HT1080 (cell line): ENCODE measurements around the gene NKRF. TPM values are rescaled to one million over a fixed set of nuclear protein-coding genes. Genes with fewer than 3 reads are reported as not detected.
A peak's percentile ranks its signal among the peaks of the same experiment; 100 is the strongest.
"Not testable (repeated sequence)": the region's sequence is repeated elsewhere in the genome, so short reads cannot be mapped to it uniquely, and the experiment has no call there.

Experiments
- DNase-seq: peaks from one replicate; pipeline ENCODE4 v3.0.0-alpha.2; 2015; ENCODE audit warnings: low read depth
- polyA plus RNA-seq, 2 experiments: library from polyadenylated mRNA; depleted of rRNA; stranded (reverse); fragments of >200 nt; gene quantifications; 2 replicates each; pipeline ENCODE4 v1.2.3, GENCODE V29; 2015
- total RNA-seq: library from RNA; depleted of rRNA; stranded (reverse); fragments of >200 nt; shearing (Covaris generic); gene quantifications from 2 replicates; pipeline ENCODE4 v1.2.3, GENCODE V29; 2014; rRNA removed

Gene NKRF
- total RNA-seq = 7.7 and 9.6 TPM in 2 replicates
- 10.5 and 13.2 TPM in 2 replicates for polyA plus RNA-seq (2015; cell fraction: cytosol; rRNA removed)
- 27.5 and 31.7 TPM in 2 replicates for polyA plus RNA-seq (2015; cell fraction: nucleus; rRNA removed)

DNA sequence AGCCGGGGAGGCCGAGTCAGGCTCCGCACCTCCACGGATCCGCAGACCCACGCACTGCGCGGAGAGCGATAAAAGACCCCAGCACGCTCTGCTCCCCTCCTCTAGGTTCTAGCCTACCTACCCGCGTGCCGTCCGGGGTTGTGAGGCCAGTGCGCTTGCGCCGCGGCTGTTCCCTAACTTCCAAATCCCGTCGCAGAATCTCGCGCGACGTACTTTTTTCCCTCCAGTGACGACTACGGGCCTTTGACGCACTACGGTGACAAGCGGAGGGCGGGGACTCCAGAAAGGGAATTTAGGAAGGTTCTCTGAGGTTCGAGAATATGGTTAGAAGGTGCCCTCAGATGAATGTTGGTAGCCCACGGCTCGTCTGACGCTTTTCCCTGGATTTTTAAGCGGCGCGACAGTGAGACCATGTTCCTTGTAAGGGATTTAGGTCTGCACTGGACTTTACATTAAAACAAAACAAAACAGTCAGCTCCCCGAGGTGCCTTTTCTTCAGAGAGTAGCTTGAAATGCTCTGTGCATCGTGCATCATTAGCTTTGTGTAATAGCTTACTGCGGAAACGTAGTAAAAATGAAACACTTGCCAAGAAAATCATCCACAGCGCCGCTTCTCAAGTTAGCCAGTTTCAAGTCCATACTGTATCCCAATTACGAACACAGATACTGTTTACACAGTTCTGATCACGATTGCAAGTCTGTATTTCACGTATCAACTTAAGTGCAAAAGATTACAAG, at the start of gene NKRF:
NKRF (minus strand) TSS at position 145 of the 738 bp plus-strand sequence.
- peak; percentile 81 for DNase-seq

DNA sequence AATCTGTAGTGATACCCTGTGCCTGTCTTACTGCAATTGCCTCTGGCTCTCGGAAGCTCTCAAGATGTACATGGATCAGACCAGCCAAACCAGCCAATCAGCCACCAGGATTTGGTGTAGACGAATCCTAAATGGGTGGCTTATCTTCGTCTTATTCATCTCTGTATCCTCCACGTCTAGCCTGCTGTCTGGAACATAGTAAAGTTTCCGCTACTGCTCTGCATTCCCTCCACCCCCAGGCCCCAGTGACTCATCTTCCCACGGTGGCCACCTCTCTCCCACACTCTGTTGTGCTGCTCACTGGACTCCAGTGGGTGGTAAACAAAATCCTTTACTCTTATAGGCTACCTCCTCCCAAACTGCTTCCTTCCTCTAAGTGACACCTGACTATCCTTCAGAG, 48.9 kb upstream of the NKRF start:
- peak; percentile 62 for DNase-seq

DNA sequence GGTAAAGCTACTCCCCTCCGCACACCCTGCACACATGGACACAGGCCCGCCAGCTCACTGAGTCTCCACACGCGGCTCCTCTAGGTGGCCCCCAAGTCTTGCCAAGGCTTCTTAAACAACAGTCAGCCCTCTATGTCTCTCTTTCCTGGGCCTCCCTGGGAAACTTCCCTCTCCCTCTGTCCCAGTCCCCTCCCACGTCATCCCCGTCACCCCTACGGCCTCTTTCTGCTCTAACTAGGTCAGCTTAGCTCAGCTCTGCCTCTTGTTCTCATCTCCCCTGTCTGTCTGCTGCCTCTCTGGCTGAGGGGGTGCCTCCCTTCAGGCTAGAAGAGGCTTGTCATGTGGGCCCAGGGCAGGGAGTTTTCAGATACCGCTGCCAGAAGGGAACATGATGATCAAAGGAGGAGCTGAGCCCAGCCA, 47.9 kb upstream of the NKRF start:
- no peak for DNase-seq

DNA sequence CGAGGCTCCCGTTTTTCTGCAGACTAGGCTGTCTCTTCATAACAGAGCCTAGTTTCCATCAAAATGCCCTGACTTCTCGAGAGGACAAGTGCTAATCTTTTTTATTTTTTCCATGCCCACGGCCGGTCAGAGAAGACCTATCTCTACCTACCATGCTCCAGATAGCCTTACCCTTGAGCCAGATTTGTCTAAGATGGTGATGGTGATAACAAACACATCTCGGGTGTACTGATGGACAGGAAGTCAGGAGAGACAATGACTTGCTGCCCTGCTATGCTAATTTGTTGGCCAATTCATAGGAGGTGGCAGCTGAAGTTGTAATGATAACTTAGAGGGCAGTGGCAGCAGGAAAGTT, 42.2 kb upstream of the NKRF start:
- no peak for DNase-seq

DNA sequence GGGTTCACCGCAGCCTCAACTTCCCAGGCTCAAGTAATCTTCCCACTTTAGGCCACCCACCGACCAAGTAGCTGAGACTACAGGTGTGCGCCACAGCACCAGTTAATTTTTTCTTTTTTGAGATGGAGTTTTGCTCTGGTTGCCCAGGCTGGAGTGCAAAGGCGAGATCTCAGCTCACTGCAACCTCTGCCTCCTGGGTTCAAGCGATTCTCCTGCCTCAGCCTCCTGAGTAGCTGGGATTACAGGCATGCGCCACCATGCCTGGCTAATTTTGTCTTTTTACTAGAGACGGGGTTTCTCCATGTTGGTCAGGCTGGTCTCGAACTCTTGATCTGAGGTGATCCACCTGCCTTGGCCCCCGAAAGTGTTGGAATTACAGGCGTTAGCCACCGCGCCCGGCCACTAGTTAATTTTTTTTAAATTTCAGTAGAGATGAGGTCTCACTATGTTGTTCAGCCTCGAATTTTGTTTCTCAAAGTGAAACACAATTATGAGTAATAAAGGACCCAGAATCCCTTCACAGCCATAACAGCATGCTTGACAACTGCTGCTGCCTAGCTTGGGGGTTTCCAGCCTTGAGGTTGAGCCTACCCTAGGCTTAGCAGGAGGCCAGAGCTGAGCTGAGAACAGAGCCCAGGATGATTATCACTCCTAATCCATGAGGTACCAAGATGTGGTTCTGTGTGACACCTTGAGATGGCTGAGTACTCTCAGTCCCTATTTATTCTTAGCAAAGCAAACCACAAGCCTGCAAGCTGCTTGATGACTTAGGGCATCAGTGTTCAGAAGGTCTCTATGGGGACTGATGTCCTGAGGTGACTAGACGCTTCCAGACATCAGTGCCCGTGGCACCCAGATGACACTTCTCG, 41.6 kb upstream of the NKRF start:
- DNase-seq = no peak

DNA sequence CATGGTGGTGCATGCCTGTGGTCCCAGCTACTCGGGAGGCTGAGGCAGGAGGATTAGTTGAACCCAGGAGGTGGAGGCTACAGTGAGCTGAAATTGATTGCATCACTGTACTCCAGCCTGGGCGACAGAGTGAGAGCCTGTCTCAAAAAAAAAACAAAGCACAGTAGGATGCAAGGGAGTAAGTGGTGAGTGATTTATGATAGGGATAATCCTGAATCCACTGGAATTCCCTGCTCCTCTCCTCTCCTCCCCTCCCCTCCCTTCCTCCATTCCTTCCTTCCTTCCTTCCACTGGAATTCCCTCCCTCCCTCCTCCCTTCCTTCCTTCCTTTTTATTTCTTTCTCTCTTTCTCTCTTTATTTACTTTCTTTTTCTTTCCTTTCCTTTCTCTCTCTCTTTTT, 40.9 kb upstream of the NKRF start:
- no peak for DNase-seq

DNA sequence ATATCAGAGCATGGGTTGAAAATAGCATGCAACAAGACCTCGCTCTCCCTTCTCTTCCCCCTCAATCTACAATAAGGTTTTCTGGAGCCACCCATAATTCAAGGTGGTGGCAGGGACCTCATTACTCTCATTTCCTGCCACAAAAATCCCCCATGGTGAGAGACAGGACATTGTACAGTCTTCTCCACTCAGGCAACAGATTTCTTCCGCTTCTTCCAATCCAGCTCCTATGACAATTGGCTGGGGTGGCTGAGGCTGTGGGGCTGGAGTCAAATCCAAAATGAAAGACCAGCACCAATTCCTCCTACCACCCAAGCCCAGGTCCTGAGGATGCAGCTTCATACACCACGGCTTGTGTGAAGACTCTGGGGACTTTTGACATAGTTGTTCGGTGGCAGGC, 40.3 kb upstream of the NKRF start:
- no peak for DNase-seq

DNA sequence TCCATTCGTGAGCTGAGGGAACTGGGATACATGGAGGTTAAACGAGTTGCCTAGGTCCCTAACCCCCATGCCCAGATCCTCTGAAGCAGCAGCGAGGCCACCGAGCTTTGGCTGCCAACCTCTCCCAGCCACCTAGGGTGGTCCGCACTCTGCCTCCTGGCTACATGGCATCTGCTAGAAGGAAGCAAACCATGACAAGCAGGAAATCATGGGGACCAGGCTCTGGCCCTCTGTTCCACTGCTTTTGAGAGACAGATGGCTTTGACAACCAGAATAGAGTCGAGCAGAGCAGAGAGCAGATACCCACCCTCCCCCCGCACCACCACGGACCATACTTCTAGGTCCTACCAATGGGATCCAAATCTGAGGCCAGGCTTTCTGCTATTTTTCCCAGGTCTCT, 37.5 kb upstream of the NKRF start:
- DNase-seq = no peak

DNA sequence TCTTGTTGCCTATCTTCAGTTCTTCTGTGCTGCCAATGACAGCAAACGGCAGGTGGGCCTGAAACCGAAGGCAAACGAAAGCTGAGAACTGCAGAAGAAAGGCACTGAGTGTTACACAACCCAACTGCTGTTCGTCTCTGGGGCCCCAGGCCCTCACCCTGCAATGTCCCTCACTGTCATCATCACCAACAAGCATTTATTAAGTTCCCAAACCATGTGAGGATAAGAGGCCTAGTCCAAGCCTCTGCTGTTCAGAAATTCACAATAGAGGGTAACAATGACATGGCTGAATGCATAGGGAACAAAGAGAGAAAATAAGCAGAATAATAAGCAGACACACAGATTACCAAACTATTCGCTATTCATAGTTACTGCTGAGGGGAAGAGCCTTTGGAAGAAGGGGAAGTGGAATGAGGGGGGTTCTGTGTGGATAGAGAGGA, 34.5 kb upstream of the NKRF start:
- DNase-seq = no peak

DNA sequence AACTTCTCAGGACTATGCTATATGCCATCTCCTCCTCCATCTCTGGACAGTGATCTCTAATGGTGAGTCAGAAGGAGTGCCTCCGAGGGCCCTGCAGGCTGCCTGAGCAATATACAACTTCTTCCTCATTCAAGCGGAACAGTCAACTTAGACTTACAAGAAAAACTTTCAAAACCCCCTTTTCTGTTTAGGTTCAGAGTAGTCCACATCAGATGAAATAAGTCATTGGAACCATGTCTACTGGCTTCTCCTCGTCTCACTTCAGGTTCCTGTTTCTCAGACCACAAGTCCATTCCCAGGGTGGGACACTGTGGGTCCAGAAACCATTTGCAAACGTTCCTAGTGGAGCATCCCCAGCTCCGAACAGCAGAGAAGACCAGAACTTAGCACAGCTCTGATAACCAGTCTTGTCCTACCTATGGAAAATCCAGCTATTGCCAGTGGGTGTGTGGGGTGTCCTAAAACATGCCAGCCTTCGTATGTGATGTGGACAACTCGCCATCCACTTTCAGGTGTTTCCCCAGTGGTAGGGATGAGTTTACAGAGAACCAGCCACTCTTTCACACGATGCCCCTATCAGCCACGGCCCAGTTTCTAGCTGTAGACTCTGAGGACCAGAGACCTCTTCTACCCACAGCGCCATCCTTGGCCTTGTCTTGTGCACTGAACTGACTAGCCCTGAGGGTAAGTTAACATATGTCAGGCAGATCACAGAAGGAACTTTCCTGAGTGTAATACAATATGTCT, 32.7 kb upstream of the NKRF start:
- no peak for DNase-seq

DNA sequence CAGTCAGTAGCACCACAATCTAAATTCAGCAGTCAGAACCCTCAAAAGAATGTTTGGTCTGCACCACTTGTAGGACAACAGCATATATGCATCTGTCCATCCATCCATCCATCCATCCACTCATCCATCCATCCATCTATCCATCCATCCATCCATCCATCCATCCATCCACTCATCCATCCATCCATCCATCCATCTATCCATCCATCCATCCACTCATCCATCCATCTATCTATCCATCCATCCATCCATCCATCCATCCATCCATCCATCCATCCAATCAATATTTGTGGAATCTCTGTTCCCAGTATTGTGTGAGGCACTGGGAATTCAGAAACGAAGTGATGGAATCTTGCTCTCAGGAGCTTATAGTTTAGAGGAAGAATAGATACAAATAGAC, 31.2 kb upstream of the NKRF start:
- DNase-seq = not testable (repeated sequence)

DNA sequence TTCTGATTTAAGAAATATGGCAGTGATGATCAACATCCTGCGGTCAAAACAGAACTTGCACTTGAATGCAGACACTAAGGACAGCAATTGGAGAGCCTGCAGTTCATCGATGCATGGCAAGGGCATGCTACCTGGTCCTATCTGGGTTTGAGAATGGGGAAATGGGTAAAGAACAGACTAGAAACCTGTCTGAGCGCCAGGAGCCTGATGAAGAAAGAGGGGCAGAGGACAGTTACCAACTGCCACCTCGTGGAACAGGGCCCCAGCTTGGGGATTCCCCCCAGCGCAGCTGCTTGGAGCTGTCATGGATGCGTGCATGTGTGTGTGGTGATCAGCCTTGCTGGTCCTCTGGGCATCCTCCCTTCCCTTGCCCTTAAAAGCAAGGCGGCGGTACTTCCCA, 30.2 kb upstream of the NKRF start:
- no peak for DNase-seq

DNA sequence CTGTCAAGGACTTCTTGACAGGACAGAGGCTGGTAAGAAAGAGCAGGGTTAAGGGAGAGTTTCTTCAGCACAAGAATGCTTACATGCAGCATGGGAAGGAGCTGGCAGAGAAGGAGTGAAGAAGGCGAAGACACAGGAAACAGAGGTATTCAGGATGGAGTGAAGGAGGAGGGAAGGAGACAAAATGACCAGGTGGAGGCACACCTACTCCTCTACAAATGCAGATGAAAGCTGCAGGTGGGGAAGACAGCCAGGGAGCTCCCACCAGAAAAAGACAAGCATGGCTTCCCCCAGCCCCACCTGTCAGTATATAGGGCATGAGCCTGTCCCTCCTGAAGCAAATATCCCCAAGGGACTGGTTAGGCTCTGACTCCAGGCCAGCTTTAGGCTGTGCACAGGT, 29.6 kb upstream of the NKRF start:
- DNase-seq = no peak

DNA sequence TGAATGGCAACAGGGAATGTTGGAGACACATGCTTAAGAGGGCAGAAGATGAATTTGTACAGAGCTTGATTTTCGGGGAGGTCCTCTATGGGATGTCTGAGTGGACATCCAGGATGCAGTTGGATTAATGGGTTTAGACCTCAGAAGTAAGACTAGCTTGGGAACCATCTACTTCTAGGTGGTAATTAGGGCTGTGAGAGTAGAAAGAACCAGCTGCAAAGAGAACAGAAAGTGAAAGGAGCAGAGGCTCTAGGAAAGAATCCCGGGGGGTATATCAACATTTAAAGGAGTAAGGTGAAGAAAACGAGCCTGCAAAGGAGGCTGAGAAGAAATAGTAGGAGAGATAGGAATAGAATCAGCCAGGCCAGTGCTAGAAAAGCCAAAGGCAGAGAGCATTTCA, 29.0 kb upstream of the NKRF start:
- DNase-seq = no peak

DNA sequence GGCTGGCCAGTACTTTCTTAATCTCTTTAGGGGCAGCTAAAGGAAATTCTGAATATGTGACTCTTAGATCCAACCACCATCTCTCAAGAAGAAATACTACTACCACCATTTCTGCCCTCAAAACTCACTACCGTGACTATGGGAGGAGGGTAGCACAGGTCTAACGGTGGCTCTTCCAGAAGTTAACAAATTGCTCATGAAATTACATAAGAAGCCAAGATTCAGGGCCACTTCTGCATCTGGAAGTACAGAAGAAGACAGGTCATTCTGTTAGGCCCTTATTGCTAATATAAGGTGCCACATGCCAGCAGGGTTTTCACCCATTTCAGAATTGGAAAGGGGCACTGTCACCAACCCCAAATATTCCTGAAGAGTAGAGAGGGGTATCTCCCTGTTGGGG, 19.6 kb upstream of the NKRF start:
- no peak for DNase-seq

DNA sequence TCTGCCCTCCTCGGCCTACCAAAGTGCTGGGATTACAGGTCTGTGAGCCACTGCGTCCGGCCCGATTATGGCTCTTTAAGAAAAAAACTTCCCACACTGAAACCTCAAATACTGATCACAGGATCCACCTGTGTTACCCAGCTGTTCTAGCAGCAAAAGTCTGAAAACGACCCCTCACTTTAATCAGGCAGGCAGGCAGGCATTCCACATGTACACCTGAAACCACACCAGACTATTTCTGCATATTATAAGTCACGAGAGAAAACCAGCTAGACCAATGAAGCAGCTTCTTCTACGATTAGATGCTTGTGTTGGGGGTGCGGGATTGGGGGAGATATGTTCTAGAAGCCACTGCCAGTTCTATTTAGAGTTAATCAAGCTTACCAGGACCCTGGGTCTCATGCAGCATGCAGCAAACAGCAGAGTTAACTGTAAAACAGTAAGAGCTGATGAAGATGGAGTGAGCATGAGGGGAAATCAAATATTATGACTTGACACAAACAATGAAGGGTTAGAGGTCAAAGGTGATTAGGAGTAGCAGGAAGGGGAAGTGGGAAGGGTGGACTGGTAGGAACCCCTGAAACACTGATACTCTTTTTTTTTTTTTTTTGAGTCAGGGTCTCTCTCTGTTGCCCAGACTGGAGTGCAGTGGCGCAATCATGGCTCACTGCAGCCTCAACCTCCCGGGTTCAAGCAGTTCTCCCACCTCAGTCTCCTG, 18.9 kb upstream of the NKRF start:
- no peak for DNase-seq

DNA sequence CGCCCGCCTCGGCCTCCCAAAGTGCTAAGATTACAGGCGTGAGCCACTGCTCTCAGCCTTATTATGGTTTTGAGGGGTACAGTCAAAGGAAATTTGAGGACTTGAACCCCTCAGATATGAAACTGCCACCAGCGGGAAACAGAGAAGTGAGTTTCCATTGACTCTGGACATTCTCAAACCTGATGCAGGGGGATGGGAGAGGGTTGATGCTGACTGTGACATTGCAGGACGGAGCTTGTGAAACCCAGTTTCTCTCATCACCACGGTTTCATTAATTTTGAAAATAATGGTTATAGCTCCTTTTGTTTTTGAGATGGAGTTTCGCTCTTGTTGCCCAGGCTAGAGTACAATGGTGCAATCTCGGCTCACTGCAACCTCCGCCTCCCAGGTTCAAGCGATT, 18.2 kb upstream of the NKRF start:
- DNase-seq = no peak

DNA sequence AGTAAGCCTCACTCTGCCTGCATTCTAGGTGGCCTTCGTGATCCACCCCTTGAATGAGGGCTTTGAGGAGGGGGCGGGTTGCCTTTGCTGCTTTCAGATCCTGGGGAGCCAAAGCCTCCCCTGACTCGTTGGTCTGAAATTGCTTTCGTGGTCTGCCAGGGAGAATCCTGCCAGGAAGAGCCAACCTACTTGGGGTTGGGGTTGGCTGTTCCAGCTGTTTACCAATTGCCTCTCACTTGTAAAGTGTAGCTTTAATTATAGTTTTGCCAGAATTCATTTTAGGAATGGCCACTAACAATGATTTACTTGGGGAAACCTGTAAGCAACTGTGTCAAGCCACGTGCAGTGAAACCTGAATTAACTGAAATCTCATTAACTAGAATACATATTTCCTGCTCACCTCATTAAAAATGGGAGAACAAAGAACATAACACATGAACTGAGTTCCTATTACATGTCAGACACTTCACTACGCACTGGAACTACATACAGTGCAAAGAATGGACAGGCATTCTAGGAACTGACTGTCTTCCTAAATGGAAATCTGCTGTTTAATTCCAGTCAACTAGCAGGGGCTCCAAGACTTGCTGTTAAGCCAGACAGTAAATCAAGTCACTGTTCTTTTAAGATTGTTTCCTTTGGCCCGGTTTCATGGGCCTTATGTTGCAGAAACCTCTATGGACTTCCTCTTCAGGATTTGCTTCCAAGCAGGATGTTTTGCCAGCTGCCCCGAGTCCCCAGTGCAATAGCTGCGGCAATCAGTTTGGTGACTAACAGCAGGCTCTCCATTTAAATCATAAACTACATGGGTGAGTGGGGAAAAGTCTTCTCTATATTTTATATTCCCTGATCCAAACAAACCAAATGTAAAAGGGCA, 16.4 kb upstream of the NKRF start:
- peak; percentile 44 for DNase-seq

DNA sequence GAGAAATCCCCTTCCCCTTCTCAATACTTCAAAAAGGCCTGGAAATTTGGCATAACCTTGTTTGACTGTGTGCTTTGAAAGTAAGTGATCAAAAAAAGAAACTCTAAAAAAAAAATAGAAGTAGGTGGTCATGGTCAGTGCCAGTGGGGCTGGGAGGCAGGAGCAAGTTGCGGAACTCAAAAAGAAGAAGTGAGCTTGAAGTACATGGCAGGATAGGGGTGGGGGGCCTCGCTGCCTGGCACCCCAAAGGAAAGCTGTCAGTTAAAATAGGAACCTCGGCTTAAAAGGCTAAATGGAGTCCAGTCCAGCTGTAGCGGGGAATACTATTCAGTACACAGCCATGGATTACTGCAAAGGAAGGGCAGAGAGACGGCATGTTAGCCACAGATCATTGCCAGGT, 12.2 kb upstream of the NKRF start:
- no peak for DNase-seq

DNA sequence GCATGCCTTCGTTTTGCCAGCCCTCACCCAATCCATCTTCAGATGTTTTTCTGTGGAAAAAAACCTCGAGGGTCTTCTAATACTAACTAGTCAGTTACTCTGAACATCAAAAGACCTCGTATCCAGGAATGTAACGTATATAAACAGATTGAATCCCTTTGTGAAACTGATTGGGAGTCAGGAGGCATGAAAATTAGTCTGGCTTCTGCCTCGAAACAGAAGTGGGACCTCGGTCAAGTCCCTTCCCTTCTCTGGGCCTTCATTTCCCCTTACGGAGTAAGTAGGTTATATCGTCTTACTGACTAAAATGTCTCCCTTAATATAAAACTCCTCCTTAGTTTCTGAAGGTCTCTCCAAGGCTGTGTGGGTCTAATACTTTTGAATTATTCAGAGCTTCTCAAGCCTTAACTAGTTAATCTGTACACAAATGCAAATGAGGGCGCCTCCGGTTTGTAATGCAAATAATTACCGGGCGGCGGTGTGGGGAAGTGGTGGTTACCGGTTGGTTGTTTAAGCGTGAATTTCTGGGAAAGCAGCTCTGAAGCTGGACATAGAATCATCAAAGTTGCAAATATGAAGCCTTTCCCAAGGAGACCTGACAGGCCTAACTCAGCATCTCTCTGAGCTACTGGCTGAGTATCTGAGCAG, 11.4 kb upstream of the NKRF start:
- no peak for DNase-seq
